Tibial artery (tissue), 4 donors: ENCODE data around the gene ANAPC4.

ENCODE experiments used
- DNase-seq, 2 donors: peaks; one replicate each; pipeline ENCODE4 v3.0.0-alpha.2; 2019
- H3K27ac ChIP-seq, 2 donors: fragments of 200-600 bp; sonication (generic) in 1 of 2; 1 replicate in 1 of 2; 2 replicates in 1 of 2; pipeline ENCODE4 v1.5.1; 2018 to 2019; ENCODE audit warnings: mild to moderate bottlenecking in 1 of 2
- H3K27me3 ChIP-seq, 2 donors: fragments of 200-600 bp; sonication (generic) in 1 of 2; one replicate each; pipeline versions ENCODE4 v1.5.1 to v1.6.0; 2016 to 2019
- H3K36me3 ChIP-seq, 3 donors: fragments of 200-600 bp; sonication (generic) in 2 of 3; one replicate each; pipeline ENCODE4 v1.5.1; 2016 to 2019; ENCODE audit warnings: mild to moderate bottlenecking in 2 of 3
- H3K4me1 ChIP-seq, 4 donors: fragments of 200-600 bp; sonication (generic) in 2 of 4; 1 replicate in 3 of 4; 2 replicates in 1 of 4; pipeline ENCODE4 v1.5.1; 2016 to 2019
- H3K4me3 ChIP-seq, 2 donors: fragments of 200-600 bp; sonication (generic) in 1 of 2; 1 replicate in 1 of 2; 2 replicates in 1 of 2; pipeline ENCODE4 v1.5.1; 2018 to 2019; ENCODE audit warnings: mild to moderate bottlenecking in 2 of 2
- H3K9me3 ChIP-seq, 3 donors: fragments of 200-600 bp; sonication (generic) in 1 of 3; one replicate each; pipeline ENCODE4 v1.5.1; 2016 to 2019
- intact Hi-C: fragments of 100-400 bp; cut with DNase I; formaldehyde crosslinking; loops from one replicate; pipeline ENCODE4 v1.15.0; 2023; ENCODE audit warnings: low total_unique reads
- TF ChIP-seq, protein P1 (sequence below), 2 experiments: fragments of 200-600 bp in 1 of 2; fragments of 450-650 bp in 1 of 2; IDR thresholded peaks; one replicate each; pipeline ENCODE4 v1.5.1; 2017 to 2019; ENCODE audit warnings: antibody characterized with exemption in 2 of 2, mild to moderate bottlenecking in 1 of 2, moderate library complexity in 1 of 2

The ANAPC4 gene

GRCh38 chr4:25383647-25384046 lies 6.6 kb downstream of the ANAPC4 start:
- no peaks in the 10 kb centered on the region for H3K9me3 ChIP-seq
- TF ChIP-seq, protein P1, sequence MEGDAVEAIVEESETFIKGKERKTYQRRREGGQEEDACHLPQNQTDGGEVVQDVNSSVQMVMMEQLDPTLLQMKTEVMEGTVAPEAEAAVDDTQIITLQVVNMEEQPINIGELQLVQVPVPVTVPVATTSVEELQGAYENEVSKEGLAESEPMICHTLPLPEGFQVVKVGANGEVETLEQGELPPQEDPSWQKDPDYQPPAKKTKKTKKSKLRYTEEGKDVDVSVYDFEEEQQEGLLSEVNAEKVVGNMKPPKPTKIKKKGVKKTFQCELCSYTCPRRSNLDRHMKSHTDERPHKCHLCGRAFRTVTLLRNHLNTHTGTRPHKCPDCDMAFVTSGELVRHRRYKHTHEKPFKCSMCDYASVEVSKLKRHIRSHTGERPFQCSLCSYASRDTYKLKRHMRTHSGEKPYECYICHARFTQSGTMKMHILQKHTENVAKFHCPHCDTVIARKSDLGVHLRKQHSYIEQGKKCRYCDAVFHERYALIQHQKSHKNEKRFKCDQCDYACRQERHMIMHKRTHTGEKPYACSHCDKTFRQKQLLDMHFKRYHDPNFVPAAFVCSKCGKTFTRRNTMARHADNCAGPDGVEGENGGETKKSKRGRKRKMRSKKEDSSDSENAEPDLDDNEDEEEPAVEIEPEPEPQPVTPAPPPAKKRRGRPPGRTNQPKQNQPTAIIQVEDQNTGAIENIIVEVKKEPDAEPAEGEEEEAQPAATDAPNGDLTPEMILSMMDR (IDR thresholded peaks at IDR 0.05), result no peak
- intact Hi-C loops, result no loop called here
- H3K4me1 ChIP-seq, result peaks cover 0 to 11% (median 4%) of the 10 kb centered on the region in 4 donors
- no peak for DNase-seq
- no peak overlapping the region for H3K27ac ChIP-seq
- no peak overlapping the region for H3K4me3 ChIP-seq
- H3K27me3 ChIP-seq, result no peaks in the 10 kb centered on the region
- H3K36me3 ChIP-seq, result peaks cover 46 to 67% (median 47%) of the 10 kb centered on the region in 3 donors

GRCh38 chr4:25386926-25387325 lies 9.9 kb downstream of the ANAPC4 start:
- Histone ChIP-seq H3K9me3 (no peaks in the 10 kb centered on the region), H3K4me1 (no peaks in the 10 kb centered on the region), H3K27ac (no peak overlapping the region), H3K36me3 (peaks cover 58 to 86% (median 76%) of the 10 kb centered on the region in 3 donors), H3K4me3 (no peak overlapping the region), H3K27me3 (no peaks in the 10 kb centered on the region)
- TF ChIP-seq, protein P1 (IDR thresholded peaks at IDR 0.05), result no peak
- intact Hi-C loops, result no loop called here
- no peak for DNase-seq

GRCh38 chr4:25397305-25397704 lies 20.2 kb downstream of the ANAPC4 start:
- DNase-seq, result no peak
- intact Hi-C loops, result no loop called here

DNA sequence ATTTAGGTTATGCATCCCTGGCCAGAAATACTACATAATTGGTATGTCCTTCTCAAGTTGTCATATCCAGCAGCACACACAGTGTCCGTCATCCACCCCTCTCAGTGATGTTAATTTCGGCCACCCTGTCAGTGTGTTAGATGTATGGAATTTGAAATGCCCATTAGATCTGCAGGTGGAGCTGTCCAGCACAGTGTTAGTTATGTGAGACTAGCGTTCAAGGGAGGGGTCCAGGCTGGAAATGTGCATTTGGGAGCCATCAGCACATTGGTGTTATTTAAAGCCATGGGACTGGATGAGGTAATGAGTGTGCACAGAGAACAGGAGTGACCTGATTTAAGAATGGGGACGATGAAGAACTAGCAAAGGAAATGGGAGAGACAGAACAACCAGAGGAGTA lies 22.4 kb downstream of the ANAPC4 start:
- Histone ChIP-seq H3K4me3 (no peak overlapping the region), H3K27me3 (no peaks in the 10 kb centered on the region), H3K36me3 (peaks cover 87 to 92% (median 91%) of the 10 kb centered on the region in 3 donors), H3K4me1 (no peaks in the 10 kb centered on the region), H3K9me3 (peaks cover 0 to 5% (median 0%) of the 10 kb centered on the region in 3 donors), H3K27ac (no peak overlapping the region)
- TF ChIP-seq, protein P1 (IDR thresholded peaks at IDR 0.05), result no peak
- DNase-seq, result no peak
- intact Hi-C loops, result no loop called here

More at GRCh38 chr4:25397305-25397704, 20.2 kb downstream of the ANAPC4 start:
- no peak overlapping the region for H3K4me3 ChIP-seq
- peaks cover 83 to 96% (median 86%) of the 10 kb centered on the region in 3 donors for H3K36me3 ChIP-seq
- no peak overlapping the region for H3K27ac ChIP-seq
- H3K4me1 ChIP-seq, result no peaks in the 10 kb centered on the region
- no peaks in the 10 kb centered on the region for H3K27me3 ChIP-seq
- TF ChIP-seq, protein P1 (IDR thresholded peaks at IDR 0.05), result no peak
- peaks cover 0 to 5% (median 0%) of the 10 kb centered on the region in 3 donors for H3K9me3 ChIP-seq

DNA sequence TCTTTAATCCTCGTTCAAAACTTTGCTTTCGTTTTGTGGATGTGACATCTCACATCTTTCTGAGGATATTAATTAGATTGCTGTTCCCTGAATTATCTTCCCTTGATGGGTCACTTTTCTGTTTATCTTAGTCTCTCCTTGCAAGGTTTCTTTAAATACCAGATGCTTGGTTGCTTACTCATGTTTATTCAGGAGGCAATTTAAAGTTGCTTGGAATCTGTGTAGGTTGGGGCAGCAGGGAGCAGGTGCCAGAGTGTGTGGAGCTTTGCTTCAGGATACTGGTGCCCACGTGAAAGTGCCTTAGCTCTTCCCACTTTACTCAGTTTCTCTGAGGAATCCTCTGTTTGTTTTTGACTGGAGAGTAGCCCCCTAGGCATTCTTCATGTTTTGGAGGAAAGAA lies 24.0 kb downstream of the ANAPC4 start:
- DNase-seq, result no peak
- peaks cover 0 to 5% (median 0%) of the 10 kb centered on the region in 3 donors for H3K9me3 ChIP-seq
- no peak overlapping the region for H3K27ac ChIP-seq
- intact Hi-C loops, result no loop called here
- H3K4me3 ChIP-seq, result no peak overlapping the region
- H3K4me1 ChIP-seq, result no peaks in the 10 kb centered on the region
- H3K27me3 ChIP-seq, result no peaks in the 10 kb centered on the region
- TF ChIP-seq, protein P1 (IDR thresholded peaks at IDR 0.05), result no peak
- H3K36me3 ChIP-seq, result peaks cover 86 to 91% (median 90%) of the 10 kb centered on the region in 3 donors

DNA sequence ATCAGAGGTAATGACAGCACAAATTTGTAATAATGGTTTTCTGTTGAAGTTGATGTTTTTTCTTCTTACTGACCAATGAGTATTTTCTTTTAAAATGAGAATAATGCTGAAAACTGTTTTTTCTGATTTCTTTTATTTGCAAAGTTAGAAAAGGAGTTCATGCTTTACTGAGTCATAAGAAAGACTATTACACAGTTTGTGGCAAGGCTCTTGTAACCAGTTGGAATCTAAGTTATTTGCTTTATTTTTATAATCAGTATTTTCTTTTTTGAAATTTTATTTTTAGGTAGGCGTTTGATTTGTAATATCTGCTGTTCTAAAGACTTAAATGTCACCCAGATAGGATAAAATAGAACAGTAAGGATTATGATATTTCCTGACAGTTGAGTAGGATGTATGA lies 25.5 kb downstream of the ANAPC4 start:
- intact Hi-C loops, result no loop called here
- DNase-seq, result no peak
- TF ChIP-seq, protein P1 (IDR thresholded peaks at IDR 0.05), result no peak
- H3K4me1 ChIP-seq, result no peaks in the 10 kb centered on the region
- no peak overlapping the region for H3K4me3 ChIP-seq
- no peak overlapping the region for H3K27ac ChIP-seq
- no peaks in the 10 kb centered on the region for H3K9me3 ChIP-seq
- H3K27me3 ChIP-seq, result no peaks in the 10 kb centered on the region
- peaks cover 84 to 91% (median 88%) of the 10 kb centered on the region in 3 donors for H3K36me3 ChIP-seq
